ENCODE data around the gene RNF40.
A peak's percentile ranks its signal among the peaks of the same experiment; 100 is the strongest.

The RNF40 gene

DNA sequence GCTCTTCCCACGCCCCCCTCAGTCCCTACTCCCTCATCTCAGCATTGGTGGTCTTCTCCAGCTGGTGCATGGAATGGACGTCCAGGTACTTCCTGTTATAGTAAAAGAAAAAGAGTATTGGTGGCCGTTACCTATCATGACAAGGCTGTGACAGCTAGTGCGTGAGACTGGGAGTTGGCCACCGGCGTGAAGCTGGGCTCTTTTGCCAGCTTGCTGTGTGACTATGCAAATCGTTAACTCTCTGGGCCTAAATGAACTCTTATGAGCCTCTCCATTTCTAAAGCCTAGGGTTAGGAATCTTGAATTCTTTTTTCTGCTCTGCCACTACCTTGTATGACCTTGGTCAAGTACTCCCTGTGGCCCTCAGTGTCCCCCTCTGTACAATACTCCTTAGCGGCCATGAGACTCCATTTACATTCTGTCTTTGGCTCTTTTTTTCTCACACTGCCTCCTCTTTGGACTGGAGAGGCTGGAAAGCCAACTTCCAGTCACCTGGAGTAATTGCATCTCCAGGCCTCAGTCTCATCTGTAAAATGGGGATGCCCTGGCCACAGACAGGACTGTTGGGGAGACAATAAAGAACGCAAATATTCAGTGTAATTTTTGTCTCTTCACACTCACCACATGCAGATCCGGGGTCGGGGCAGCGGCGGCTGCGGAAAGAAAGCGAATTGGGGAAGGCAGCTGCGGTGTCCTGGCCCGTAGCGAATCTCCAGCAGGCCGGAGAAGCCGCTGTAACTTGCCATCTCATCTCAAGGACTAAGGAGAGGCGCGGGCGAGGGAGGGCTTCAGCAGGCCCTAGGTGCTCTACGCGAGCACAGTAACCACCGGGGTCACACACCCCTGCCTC, 1.3 kb upstream of the RNF40 start:
- no peak for TF ChIP-seq SIN3A (IDR thresholded peaks at IDR 0.05; ENCODE audit: borderline replicate concordance, insufficient read depth, low read length)

DNA sequence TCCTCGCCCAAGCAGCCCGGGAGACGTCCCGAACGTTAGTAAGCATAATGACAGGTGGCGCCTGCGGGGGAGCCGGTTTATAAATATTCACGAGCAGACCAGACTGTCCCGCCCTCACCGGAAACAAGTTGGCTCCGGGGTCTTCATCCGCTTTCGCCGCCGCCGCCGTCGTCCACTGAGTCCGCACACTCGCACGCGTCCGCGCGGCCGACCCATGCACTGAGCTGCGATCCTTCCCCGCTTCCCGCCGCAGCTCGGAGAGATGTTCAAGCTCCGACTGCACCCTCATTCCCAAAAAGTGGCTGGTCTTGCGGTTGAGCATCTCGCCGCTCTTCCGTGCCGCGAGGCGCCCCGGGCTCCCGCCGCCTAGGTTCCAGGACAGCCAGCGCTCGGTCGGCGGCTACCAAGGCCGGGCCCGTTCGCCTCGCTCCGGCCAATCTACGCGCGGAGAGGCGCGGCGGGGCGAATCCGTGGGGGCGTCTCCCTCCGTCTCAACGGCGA, 645 bp upstream of the RNF40 start:
- TF ChIP-seq SIN3A (IDR thresholded peaks at IDR 0.05; ENCODE audit: borderline replicate concordance, insufficient read depth, low read length) (peak; percentile 50; the same call in 1 of the 2 replicates), POLR2AphosphoS5 (IDR thresholded peaks at IDR 0.05; ENCODE audit: low read depth, low read length) (0 out of 2 replicates have a peak, but pooled peaks have one; percentile 37), TAF1 (IDR thresholded peaks at IDR 0.05; ENCODE audit: borderline replicate concordance, insufficient read depth, low read length) (no peak), FOXP2 (optimal IDR thresholded peaks at IDR 0.05; ENCODE audit: borderline replicate concordance, extremely low read depth, extremely low read length, insufficient read depth) (no peak)

DNA sequence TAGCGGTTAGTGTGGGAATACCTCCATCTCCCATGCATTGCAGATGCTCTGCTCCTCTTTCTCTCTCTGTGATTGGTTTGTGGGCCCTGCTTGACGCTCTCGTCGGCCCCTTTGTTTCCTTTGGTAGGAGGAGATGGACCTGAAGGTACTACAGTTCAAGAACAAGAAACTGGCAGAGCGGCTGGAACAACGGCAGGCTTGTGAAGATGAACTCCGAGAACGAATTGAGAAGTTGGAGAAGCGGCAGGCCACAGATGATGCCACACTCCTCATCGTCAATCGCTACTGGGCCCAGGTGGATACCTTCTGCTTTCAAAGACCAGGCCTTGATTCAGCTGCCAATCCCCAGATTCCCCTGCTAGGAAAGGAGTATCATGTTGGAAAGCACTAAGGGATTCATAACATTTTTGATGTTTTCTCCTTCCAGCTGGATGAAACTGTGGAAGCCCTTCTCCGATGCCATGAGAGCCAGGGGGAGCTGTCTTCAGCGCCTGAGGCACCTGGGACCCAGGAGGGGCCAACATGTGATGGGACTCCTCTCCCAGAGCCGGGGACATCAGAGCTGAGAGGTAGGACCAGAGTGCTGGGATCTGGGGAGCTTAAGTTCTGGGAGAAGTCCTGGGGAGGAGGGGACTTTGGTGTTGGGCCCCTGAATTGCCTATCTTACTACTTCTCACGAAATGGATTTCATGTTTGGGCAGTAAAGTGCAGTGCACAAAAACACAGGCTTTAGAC, 1.0 kb downstream of the RNF40 start:
- TF ChIP-seq, protein P1, sequence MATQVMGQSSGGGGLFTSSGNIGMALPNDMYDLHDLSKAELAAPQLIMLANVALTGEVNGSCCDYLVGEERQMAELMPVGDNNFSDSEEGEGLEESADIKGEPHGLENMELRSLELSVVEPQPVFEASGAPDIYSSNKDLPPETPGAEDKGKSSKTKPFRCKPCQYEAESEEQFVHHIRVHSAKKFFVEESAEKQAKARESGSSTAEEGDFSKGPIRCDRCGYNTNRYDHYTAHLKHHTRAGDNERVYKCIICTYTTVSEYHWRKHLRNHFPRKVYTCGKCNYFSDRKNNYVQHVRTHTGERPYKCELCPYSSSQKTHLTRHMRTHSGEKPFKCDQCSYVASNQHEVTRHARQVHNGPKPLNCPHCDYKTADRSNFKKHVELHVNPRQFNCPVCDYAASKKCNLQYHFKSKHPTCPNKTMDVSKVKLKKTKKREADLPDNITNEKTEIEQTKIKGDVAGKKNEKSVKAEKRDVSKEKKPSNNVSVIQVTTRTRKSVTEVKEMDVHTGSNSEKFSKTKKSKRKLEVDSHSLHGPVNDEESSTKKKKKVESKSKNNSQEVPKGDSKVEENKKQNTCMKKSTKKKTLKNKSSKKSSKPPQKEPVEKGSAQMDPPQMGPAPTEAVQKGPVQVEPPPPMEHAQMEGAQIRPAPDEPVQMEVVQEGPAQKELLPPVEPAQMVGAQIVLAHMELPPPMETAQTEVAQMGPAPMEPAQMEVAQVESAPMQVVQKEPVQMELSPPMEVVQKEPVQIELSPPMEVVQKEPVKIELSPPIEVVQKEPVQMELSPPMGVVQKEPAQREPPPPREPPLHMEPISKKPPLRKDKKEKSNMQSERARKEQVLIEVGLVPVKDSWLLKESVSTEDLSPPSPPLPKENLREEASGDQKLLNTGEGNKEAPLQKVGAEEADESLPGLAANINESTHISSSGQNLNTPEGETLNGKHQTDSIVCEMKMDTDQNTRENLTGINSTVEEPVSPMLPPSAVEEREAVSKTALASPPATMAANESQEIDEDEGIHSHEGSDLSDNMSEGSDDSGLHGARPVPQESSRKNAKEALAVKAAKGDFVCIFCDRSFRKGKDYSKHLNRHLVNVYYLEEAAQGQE (IDR thresholded peaks at IDR 0.05; ENCODE audit: insufficient read depth in 1 of 2, low read depth in 2 of 2, low read length in 2 of 2), result no peak
- no peak for TF ChIP-seq SIN3A (IDR thresholded peaks at IDR 0.05; ENCODE audit: borderline replicate concordance, insufficient read depth, low read length)
- TF ChIP-seq TAF1 (IDR thresholded peaks at IDR 0.05; ENCODE audit: borderline replicate concordance, insufficient read depth, low read length), result no peak
- no peak for TF ChIP-seq FOXP2 (optimal IDR thresholded peaks at IDR 0.05; ENCODE audit: borderline replicate concordance, extremely low read depth, extremely low read length, insufficient read depth)
- no peak for TF ChIP-seq POLR2AphosphoS5 (IDR thresholded peaks at IDR 0.05; ENCODE audit: low read depth, low read length)

DNA sequence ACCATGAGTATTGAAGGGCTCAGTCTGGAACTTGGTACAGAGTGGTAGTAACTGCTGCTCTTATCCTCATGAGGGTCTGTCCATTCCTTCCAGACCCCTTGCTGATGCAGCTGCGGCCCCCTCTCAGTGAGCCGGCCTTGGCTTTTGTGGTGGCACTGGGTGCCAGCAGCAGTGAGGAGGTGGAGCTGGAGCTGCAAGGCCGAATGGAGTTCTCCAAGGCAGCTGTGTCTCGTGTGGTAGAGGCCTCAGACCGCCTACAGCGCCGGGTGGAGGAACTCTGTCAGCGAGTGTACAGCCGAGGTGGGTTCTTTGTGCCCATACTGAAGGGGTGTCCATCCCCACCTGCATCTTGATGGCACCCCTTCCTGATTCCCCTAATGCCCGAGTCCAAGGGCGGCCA, 2.0 kb downstream of the RNF40 start:
- TF ChIP-seq TAF1 (IDR thresholded peaks at IDR 0.05; ENCODE audit: borderline replicate concordance, insufficient read depth, low read length) (no peak), SIN3A (IDR thresholded peaks at IDR 0.05; ENCODE audit: borderline replicate concordance, insufficient read depth, low read length) (no peak), POLR2AphosphoS5 (IDR thresholded peaks at IDR 0.05; ENCODE audit: low read depth, low read length) (no peak), FOXP2 (optimal IDR thresholded peaks at IDR 0.05; ENCODE audit: borderline replicate concordance, extremely low read depth, extremely low read length, insufficient read depth) (no peak)
- TF ChIP-seq, protein P1 (IDR thresholded peaks at IDR 0.05; ENCODE audit: insufficient read depth in 1 of 2, low read depth in 2 of 2, low read length in 2 of 2), result no peak

DNA sequence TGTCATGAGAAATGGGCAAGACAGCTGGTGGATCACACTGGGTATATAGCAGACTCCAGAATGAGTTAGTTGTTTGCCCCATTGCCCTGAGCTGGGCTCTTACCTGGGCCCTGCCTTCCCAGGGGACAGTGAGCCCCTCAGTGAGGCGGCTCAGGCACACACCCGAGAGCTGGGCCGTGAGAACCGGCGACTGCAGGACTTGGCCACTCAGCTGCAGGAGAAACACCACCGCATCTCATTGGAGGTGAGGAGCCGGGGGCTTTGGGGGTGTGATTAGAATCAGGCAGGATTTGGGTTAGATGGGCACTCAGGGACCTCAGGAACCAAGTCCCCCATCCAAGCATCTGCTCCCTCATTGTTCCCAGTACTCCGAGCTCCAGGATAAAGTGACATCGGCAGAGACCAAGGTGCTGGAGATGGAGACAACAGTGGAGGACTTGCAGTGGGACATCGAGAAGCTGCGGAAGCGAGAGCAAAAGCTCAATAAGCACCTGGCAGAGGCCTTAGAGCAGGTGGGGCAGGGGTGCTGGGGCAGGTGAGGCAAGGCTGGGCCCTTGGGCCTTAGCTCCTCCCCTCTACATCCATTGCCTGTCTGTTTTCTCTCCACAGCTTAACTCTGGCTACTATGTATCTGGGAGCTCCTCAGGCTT, 2.8 kb downstream of the RNF40 start:
- no peak for TF ChIP-seq POLR2AphosphoS5 (IDR thresholded peaks at IDR 0.05; ENCODE audit: low read depth, low read length)
- TF ChIP-seq FOXP2 (optimal IDR thresholded peaks at IDR 0.05; ENCODE audit: borderline replicate concordance, extremely low read depth, extremely low read length, insufficient read depth), result no peak
- no peak for TF ChIP-seq SIN3A (IDR thresholded peaks at IDR 0.05; ENCODE audit: borderline replicate concordance, insufficient read depth, low read length)
- TF ChIP-seq, protein P1 (IDR thresholded peaks at IDR 0.05; ENCODE audit: insufficient read depth in 1 of 2, low read depth in 2 of 2, low read length in 2 of 2), result no peak
- TF ChIP-seq TAF1 (IDR thresholded peaks at IDR 0.05; ENCODE audit: borderline replicate concordance, insufficient read depth, low read length), result no peak
